GM12873 (cell line): ENCODE data around the gene XPO1.

ENCODE experiments used
- TF ChIP-seq, protein P1 (sequence below): IDR thresholded peaks from 2 replicates; pipeline ENCODE4 v1.5.1; 2012; ENCODE audit warnings: low read depth, mild to moderate bottlenecking, moderate library complexity, low read length, control low read depth; ENCODE audit not compliant: insufficient read depth; ENCODE audit errors: missing control alignments

The XPO1 gene

DNA sequence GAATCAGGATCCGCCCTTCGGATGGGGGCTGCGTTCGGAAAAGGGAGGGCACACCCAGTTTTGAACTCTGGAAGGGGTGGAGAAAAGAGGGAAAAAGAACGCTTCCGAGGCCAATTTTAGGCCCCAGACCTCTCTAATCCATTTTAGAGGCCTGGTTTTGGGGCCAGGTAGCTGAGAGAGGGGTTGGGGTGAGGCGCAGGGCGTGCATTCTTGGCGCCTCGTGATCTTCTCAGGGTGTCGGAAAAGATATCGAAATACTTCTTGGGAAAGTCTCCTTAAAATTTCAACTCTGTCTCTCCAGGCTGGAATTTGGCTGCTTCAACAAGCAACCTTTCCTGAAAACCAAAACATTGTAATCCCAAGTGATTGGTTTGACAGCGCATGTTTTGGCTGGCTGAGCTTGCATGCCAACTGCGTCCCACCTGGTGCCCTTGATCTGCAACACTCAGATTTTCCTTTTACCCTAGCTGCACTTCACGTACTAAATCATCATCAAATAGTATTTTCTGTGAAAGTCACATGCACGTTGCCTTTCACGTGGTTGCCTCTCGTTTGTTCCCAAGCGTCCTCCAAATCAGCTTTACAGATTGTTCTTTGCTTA, 864 bp upstream of the XPO1 start:
- TF ChIP-seq, protein P1, sequence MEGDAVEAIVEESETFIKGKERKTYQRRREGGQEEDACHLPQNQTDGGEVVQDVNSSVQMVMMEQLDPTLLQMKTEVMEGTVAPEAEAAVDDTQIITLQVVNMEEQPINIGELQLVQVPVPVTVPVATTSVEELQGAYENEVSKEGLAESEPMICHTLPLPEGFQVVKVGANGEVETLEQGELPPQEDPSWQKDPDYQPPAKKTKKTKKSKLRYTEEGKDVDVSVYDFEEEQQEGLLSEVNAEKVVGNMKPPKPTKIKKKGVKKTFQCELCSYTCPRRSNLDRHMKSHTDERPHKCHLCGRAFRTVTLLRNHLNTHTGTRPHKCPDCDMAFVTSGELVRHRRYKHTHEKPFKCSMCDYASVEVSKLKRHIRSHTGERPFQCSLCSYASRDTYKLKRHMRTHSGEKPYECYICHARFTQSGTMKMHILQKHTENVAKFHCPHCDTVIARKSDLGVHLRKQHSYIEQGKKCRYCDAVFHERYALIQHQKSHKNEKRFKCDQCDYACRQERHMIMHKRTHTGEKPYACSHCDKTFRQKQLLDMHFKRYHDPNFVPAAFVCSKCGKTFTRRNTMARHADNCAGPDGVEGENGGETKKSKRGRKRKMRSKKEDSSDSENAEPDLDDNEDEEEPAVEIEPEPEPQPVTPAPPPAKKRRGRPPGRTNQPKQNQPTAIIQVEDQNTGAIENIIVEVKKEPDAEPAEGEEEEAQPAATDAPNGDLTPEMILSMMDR = no peak

DNA sequence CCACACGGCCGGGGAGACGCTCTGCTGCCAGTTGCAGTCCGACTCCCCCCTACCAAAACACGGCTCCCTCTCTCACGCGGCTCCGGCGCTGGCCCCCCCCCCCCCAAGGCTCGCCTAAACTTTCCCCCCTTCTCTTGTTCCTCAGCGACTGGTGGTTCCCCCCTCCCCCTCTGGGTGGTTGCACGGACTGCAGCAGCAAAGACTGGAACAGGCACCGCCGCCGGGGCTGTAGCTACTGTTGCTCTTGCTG, 281 bp downstream of the XPO1 start:
- TF ChIP-seq, protein P1 = no peak

DNA sequence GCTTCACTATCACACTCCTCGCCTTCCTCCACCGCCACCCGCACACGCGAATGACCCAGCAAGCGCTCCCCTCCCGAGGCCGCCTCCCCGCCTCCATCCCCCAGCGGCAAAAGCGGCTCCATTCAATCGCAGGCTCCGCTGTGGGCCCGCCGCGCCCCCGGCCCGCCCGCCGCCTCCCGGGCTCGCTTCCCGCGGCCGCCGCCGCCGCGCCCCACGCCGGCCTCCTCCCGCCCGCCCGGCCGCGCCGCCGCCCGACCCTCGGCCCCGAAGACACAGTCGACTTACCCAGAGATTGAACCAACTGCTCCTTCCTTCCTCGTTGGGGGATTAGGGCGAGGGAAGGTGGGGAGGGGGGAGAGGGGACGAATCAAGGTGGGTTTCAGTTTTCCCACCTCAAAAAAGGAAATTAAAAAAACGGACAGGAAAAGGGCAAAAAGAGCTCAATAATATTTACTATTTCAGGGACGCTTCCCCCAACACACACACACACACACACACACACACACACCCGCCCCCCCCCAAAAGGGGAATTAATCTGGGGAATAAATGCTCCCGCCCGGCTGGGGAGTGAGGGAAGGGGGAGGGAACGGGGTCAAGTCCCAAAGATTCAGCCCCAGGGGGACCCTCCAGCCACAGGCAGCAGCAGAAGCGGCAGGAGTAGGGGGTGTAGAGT, 743 bp downstream of the XPO1 start:
- TF ChIP-seq, protein P1 = no peak

DNA sequence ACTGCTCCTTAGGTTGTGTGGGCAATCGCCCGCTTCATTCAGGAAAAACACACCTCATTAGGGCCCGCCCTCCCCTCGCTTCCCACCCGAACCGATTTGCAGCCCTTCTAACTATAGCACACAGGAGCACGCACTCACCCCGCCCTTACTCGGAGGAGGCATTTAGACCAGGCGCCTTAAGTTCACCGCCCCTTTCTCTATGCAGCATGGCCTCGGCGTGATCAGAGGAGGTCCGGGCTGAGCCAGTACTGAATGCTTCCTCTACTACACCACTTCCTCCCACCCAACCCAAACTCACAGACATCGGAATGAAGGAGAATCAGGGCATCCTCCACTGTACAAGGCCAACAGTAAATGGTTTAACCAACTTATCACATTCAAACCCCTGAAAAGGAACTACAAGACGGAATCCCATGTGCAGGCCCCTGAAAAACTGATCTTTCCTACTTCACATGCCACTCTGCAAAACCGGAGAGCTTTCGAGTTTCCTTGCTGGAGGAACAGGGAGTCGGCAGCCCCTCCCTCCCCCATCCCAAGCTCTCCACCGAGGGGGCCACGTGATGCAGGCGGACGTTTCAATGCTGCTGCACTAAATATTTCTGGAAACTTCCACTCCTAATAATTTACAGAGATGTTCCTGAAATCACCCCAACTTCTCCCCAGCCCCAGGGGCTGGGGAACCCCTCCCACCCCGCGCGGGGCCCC, 1.4 kb downstream of the XPO1 start:
- TF ChIP-seq, protein P1 = no peak

DNA sequence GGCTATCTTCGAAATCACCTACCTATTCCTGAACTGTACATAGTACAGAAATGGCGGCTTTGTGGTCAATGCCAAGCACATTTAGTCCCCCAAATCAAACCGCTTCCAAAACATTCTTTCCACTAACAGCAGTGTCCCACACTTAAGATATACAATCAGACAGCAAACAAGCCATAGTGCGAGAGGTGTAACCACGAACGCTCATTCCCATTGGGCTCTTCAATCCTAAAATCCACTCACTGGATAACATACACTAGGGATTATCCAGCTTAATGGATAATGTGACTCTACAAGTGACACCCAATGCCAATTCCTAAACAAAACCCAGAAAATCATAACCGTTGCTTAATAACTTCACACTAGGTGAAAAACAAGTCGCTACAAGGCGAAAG, 2.0 kb downstream of the XPO1 start:
- TF ChIP-seq, protein P1 = no peak

DNA sequence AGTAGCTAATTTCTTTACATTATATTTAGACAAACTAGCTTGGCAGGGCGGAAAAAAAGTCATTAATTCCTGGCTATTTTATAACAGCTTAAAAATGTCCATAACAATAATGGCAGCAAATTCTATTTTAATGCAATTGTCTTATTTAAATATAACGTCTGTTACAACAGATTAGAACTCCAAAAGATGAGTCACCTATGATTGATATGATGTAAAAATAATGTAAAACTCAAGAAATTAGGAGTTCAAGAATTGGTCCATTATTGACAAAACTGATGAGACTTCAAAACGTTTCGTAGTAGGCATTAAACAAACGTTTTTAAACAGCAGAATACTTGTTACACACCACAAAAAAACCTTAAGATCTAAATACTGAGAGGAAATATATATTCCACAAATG, 2.7 kb downstream of the XPO1 start:
- TF ChIP-seq, protein P1 = no peak

DNA sequence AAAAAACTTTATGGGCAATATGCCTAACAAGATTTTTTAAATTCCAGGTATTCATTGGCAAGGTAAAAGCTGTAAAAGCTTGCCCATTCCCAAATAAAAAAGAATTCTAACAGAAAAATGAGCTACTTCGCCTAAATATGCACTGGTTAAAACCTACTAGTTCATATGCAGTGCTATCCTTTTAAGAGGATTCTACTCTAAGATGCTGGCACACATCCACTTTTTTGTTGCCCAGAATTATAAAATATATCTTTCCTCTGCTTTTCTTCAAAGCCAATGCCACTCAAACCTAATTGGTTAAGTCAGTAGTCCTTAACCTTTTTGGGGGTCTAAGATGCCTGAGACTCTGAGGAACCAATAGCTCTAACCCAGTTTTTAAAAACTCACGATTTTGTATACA, 3.2 kb downstream of the XPO1 start:
- TF ChIP-seq, protein P1 = no peak
